Parathyroid adenoma (tissue), 2 donors: ENCODE measurements around the gene LTBP4.

Source experiments
- H2AFZ ChIP-seq: fragments of 300-600 bp; sonication (generic); one replicate; pipeline ENCODE4 v1.7.0; 2017; ENCODE audit warnings: antibody characterized with exemption, mild to moderate bottlenecking
- H3K27ac ChIP-seq: fragments of 300-600 bp; sonication (generic); one replicate; pipeline ENCODE4 v1.7.0; 2017
- H3K27me3 ChIP-seq: fragments of 300-600 bp; sonication (generic); one replicate; pipeline ENCODE4 v1.7.0; 2017; ENCODE audit warnings: low read length; ENCODE audit not compliant: control insufficient read depth, insufficient read depth
- H3K36me3 ChIP-seq: fragments of 300-600 bp; sonication (generic); one replicate; pipeline ENCODE4 v1.7.0; 2017; ENCODE audit warnings: low read length; ENCODE audit not compliant: control insufficient read depth, insufficient read depth
- H3K4me1 ChIP-seq: fragments of 300-600 bp; sonication (generic); one replicate; pipeline ENCODE4 v1.7.0; 2017; ENCODE audit warnings: control low read depth
- H3K4me2 ChIP-seq: fragments of 300-600 bp; sonication (generic); one replicate; pipeline ENCODE4 v1.7.0; 2017; ENCODE audit warnings: low read length
- H3K4me3 ChIP-seq: fragments of 300-600 bp; sonication (generic); one replicate; pipeline ENCODE4 v1.7.0; 2017; ENCODE audit warnings: low read depth, low read length
- H3K79me2 ChIP-seq: fragments of 300-600 bp; sonication (generic); one replicate; pipeline ENCODE4 v1.7.0; 2017; ENCODE audit warnings: control low read depth
- H3K9ac ChIP-seq: fragments of 300-600 bp; sonication (generic); one replicate; pipeline ENCODE4 v1.7.0; 2017; ENCODE audit warnings: mild to moderate bottlenecking
- H3K9me3 ChIP-seq: fragments of 300-600 bp; sonication (generic); one replicate; pipeline ENCODE4 v1.7.0; 2017; ENCODE audit warnings: low read length; ENCODE audit not compliant: control insufficient read depth
- TF ChIP-seq, protein P1 (sequence below): fragments of 300-600 bp; sonication (generic); IDR thresholded peaks from one replicate; pipeline ENCODE4 v1.7.0; 2017; ENCODE audit warnings: antibody characterized with exemption, mild to moderate bottlenecking
- donor health status: primary hyperparathyroidism.

The LTBP4 gene

GRCh38 chr19:40610396-40611064, 9.4 kb downstream of the LTBP4 start:
- Histone ChIP-seq H3K4me2 (peak overlapping the region; percentile 91), H3K79me2 (no peaks in the 10 kb centered on the region), H2AFZ (peak overlapping the region; percentile 65), H3K9ac (no peak overlapping the region), H3K4me3 (peak overlapping the region; percentile 62), H3K27ac (peak overlapping the region; percentile 52), H3K36me3 (no peaks in the 10 kb centered on the region), H3K4me1 (peaks cover 11% of the 10 kb centered on the region), H3K9me3 (no peaks in the 10 kb centered on the region), H3K27me3 (no peaks in the 10 kb centered on the region)
- TF ChIP-seq, protein P1, sequence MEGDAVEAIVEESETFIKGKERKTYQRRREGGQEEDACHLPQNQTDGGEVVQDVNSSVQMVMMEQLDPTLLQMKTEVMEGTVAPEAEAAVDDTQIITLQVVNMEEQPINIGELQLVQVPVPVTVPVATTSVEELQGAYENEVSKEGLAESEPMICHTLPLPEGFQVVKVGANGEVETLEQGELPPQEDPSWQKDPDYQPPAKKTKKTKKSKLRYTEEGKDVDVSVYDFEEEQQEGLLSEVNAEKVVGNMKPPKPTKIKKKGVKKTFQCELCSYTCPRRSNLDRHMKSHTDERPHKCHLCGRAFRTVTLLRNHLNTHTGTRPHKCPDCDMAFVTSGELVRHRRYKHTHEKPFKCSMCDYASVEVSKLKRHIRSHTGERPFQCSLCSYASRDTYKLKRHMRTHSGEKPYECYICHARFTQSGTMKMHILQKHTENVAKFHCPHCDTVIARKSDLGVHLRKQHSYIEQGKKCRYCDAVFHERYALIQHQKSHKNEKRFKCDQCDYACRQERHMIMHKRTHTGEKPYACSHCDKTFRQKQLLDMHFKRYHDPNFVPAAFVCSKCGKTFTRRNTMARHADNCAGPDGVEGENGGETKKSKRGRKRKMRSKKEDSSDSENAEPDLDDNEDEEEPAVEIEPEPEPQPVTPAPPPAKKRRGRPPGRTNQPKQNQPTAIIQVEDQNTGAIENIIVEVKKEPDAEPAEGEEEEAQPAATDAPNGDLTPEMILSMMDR = no peak

DNA sequence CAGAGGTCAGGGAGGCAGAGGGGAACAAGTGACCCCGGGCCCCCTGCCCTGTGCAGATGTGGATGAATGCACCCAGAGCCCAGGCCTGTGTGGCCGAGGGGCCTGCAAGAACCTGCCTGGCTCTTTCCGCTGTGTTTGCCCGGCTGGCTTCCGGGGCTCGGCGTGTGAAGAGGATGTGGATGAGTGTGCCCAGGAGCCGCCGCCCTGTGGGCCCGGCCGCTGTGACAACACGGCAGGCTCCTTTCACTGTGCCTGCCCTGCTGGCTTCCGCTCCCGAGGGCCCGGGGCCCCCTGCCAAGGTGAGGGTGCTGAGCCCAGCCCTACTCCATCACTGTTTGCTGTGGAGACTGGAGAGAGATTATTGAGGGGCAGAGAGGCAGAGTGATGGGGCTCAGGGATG, 9.9 kb downstream of the LTBP4 start:
- Histone ChIP-seq H3K27me3 (no peaks in the 10 kb centered on the region), H3K4me1 (peaks cover 7% of the 10 kb centered on the region), H3K9me3 (no peaks in the 10 kb centered on the region), H3K79me2 (no peaks in the 10 kb centered on the region), H3K9ac (no peak overlapping the region), H3K27ac (no peak overlapping the region), H3K4me2 (no peak overlapping the region), H3K4me3 (no peak overlapping the region), H2AFZ (no peak overlapping the region), H3K36me3 (no peaks in the 10 kb centered on the region)
- TF ChIP-seq, protein P1 = no peak

- no peak overlapping the region for H3K27ac ChIP-seq
- peaks cover 7% of the 10 kb centered on the region for H3K4me1 ChIP-seq
Observed at GRCh38 chr19:40611900-40612698, 10.9 kb downstream of the LTBP4 start.

DNA sequence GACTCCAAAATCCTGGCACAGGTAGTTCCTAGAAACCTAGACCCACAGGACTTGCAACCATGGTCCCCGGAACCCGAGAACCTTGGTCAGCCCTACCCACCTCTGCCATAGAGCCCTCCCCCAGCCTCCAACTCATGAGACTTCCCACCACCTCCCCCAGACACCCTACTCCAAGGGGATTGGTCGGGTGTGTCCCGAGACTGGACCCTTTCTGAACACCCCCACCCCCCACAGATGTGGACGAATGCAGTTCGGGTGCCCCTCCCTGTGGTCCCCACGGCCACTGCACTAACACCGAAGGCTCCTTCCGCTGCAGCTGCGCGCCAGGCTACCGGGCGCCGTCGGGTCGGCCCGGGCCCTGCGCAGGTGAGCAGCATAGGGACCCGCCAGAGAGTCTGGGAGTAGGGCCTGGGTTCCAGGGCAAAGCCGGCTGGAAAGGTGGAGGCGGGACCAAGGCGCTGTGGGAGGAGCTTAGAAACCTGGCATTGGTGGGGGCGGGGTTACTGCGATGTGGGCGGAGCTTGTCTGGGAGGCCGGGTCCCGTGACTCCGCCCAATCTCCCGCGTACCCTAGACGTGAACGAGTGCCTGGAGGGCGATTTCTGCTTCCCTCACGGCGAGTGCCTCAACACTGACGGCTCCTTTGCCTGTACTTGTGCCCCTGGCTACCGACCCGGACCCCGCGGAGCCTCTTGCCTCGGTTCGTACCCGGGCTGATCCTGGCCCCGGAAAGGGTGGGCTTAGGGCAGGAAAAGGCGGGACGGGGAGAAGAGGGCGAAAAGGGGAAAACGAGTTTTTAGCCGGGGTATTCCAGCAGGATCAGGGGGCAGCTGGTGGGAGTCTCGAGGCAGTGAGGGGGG, 11.9 kb downstream of the LTBP4 start:
- Histone ChIP-seq H3K4me3 (peak overlapping the region; percentile 60), H2AFZ (peak overlapping the region; percentile 72), H3K27ac (no peak overlapping the region), H3K4me2 (peak overlapping the region; percentile 74), H3K36me3 (no peaks in the 10 kb centered on the region), H3K79me2 (no peaks in the 10 kb centered on the region), H3K9ac (no peak overlapping the region), H3K4me1 (peaks cover 7% of the 10 kb centered on the region), H3K9me3 (no peaks in the 10 kb centered on the region), H3K27me3 (no peaks in the 10 kb centered on the region)
- TF ChIP-seq, protein P1 = no peak

More at GRCh38 chr19:40611900-40612698, 10.9 kb downstream of the LTBP4 start:
- no peaks in the 10 kb centered on the region for H3K79me2 ChIP-seq
- H2AFZ ChIP-seq = no peak overlapping the region
- no peaks in the 10 kb centered on the region for H3K36me3 ChIP-seq
- H3K9me3 ChIP-seq = no peaks in the 10 kb centered on the region
- no peak overlapping the region for H3K4me2 ChIP-seq
- H3K27me3 ChIP-seq = no peaks in the 10 kb centered on the region
- TF ChIP-seq, protein P1 = no peak
- no peak overlapping the region for H3K4me3 ChIP-seq
- H3K9ac ChIP-seq = no peak overlapping the region
